ENCODE results near the gene TPM1. TPM values are rescaled to one million over a fixed set of nuclear protein-coding genes. Genes with fewer than 3 reads are reported as not detected.

TPM1 gene
- total RNA-seq, 2 donors from 2014 or later = 245 to 363 TPM

- Mint-ChIP-seq H3K9me3 (no peaks in the 10 kb centered on the region), H3K27ac (no peak overlapping the region), H3K27me3 (ENCODE audit: insufficient read depth) (no peaks in the 10 kb centered on the region), H3K36me3 (ENCODE audit: low read depth) (peaks cover 12% of the 10 kb centered on the region), H3K4me1 (peaks cover 83% of the 10 kb centered on the region), H3K4me3 (peak overlapping the region; percentile 87)
- DNase-seq = no peak
- Histone ChIP-seq H3K9me3 (ENCODE audit: control insufficient read depth, low read length) (no peaks in the 10 kb centered on the region), H3K4me3 (ENCODE audit: low read length) (peak overlapping the region; percentile 97), H3K4me1 (ENCODE audit: control insufficient read depth, insufficient read depth, low read length) (peaks cover 46% of the 10 kb centered on the region), H3K27ac (ENCODE audit: low read depth, low read length) (no peak overlapping the region), H3K27me3 (ENCODE audit: control insufficient read depth, insufficient read depth, low read length, poor library complexity, severe bottlenecking) (no peaks in the 10 kb centered on the region), H3K9ac (ENCODE audit: extremely low read depth, low read length, poor library complexity, severe bottlenecking) (no peak overlapping the region), H3K36me3 (ENCODE audit: control insufficient read depth, insufficient read depth, low read length) (peaks cover 62% of the 10 kb centered on the region)
- WGBS, 2 experiments (ENCODE audit: insufficient coverage in 1 of 2, insufficient read length in 1 of 2) = 92 to 96% methylated on average over 6 to 8 of the region's 8 CpGs
- TF ChIP-seq CTCF (conservative IDR thresholded peaks at IDR 0.05) = no peak
These were observed 7.3 kb downstream of the TPM1 start for GRCh38 chr15:63049783-63050371.

GRCh38 chr15:63050731-63051155, 8.2 kb downstream of the TPM1 start:
- H3K36me3 Mint-ChIP-seq (ENCODE audit: low read depth) = peaks cover 12% of the 10 kb centered on the region
- Histone ChIP-seq H3K27ac (ENCODE audit: low read depth, low read length) (no peak overlapping the region), H3K4me1 (ENCODE audit: control insufficient read depth, insufficient read depth, low read length) (peaks cover 45% of the 10 kb centered on the region), H3K9me3 (ENCODE audit: control insufficient read depth, low read length) (no peaks in the 10 kb centered on the region), H3K9ac (ENCODE audit: extremely low read depth, low read length, poor library complexity, severe bottlenecking) (no peak overlapping the region), H3K27me3 (ENCODE audit: control insufficient read depth, insufficient read depth, low read length, poor library complexity, severe bottlenecking) (no peaks in the 10 kb centered on the region), H3K36me3 (ENCODE audit: control insufficient read depth, insufficient read depth, low read length) (peaks cover 62% of the 10 kb centered on the region), H3K4me3 (ENCODE audit: low read length) (peak overlapping the region; percentile 19)
- no peaks in the 10 kb centered on the region for H3K9me3 Mint-ChIP-seq
- H3K4me1 Mint-ChIP-seq = peaks cover 79% of the 10 kb centered on the region
- DNase-seq = no peak
- no peak for TF ChIP-seq CTCF (conservative IDR thresholded peaks at IDR 0.05)
- no peaks in the 10 kb centered on the region for H3K27me3 Mint-ChIP-seq (ENCODE audit: insufficient read depth)
- peak overlapping the region; percentile 5 for H3K27ac Mint-ChIP-seq
- no peak overlapping the region for H3K4me3 Mint-ChIP-seq

- WGBS, 2 experiments (ENCODE audit: insufficient coverage in 1 of 2, insufficient read length in 1 of 2) = 87 to 100% methylated on average over 4 to 5 of the region's 5 CpGs
- no peaks in the 10 kb centered on the region for H3K27me3 Mint-ChIP-seq (ENCODE audit: insufficient read depth)
- Histone ChIP-seq H3K36me3 (ENCODE audit: control insufficient read depth, insufficient read depth, low read length) (peaks cover 61% of the 10 kb centered on the region), H3K27ac (ENCODE audit: low read depth, low read length) (no peak overlapping the region), H3K27me3 (ENCODE audit: control insufficient read depth, insufficient read depth, low read length, poor library complexity, severe bottlenecking) (no peaks in the 10 kb centered on the region), H3K9me3 (ENCODE audit: control insufficient read depth, low read length) (no peaks in the 10 kb centered on the region), H3K4me1 (ENCODE audit: control insufficient read depth, insufficient read depth, low read length) (peaks cover 40% of the 10 kb centered on the region), H3K9ac (ENCODE audit: extremely low read depth, low read length, poor library complexity, severe bottlenecking) (no peak overlapping the region), H3K4me3 (ENCODE audit: low read length) (peak overlapping the region; percentile 19)
- no peaks in the 10 kb centered on the region for H3K9me3 Mint-ChIP-seq
- H3K4me1 Mint-ChIP-seq = peaks cover 75% of the 10 kb centered on the region
- no peak for DNase-seq
- TF ChIP-seq CTCF (conservative IDR thresholded peaks at IDR 0.05) = no peak
- H3K27ac Mint-ChIP-seq = peak overlapping the region; percentile 5
- peaks cover 12% of the 10 kb centered on the region for H3K36me3 Mint-ChIP-seq (ENCODE audit: low read depth)
- H3K4me3 Mint-ChIP-seq = no peak overlapping the region
These were observed 8.9 kb downstream of the TPM1 start for GRCh38 chr15:63051156-63052066.
